GM12892 (cell line): ENCODE results near the gene PFKM.

Source experiments
- POLR2AphosphoS5 ChIP-seq: IDR thresholded peaks from 2 replicates; pipeline ENCODE4 v1.6.1; 2011; ENCODE audit warnings: low read depth, low read length, control low read depth
- TAF1 ChIP-seq: IDR thresholded peaks from 2 replicates; pipeline ENCODE4 v1.6.1; 2011; ENCODE audit warnings: low read depth, mild to moderate bottlenecking, control low read depth, low read length, borderline replicate concordance

GRCh38 chr12:48132826-48133225, 13.7 kb downstream of the PFKM start:
- no peak for TF ChIP-seq TAF1
- no peak for TF ChIP-seq POLR2AphosphoS5
